Measurements from ENCODE around the gene FAM83E. TPM values are rescaled to one million over a fixed set of nuclear protein-coding genes. Genes with fewer than 3 reads are reported as not detected.

The FAM83E gene
- total RNA-seq, 2 donors from 2014 or later, result 2.8 to 8.8 TPM

GRCh38 chr19:48600679-48601417 lies 14.0 kb downstream of the FAM83E start:
- no peak for TF ChIP-seq CTCF (IDR thresholded peaks at IDR 0.05)
- TF ChIP-seq POLR2A (IDR thresholded peaks at IDR 0.05), result no peak
- no peak for TF ChIP-seq POLR2AphosphoS5 (IDR thresholded peaks at IDR 0.05)
- no peaks in the 10 kb centered on the region for H3K27me3 ChIP-seq (replicated peaks; ENCODE audit: insufficient read depth)
- H3K4me1 ChIP-seq (replicated peaks), result no peaks in the 10 kb centered on the region
- no peak overlapping the region for H3K4me3 ChIP-seq
- H3K36me3 ChIP-seq, result no peaks in the 10 kb centered on the region
- no peaks in the 10 kb centered on the region for H3K9me3 ChIP-seq
- intact Hi-C loops (cut with DNase I), result no loop called here
- DNase-seq (ENCODE audit: low spot score), result no peak
- 91% methylated on average over 21 of the region's 21 CpGs for WGBS
- H3K27ac ChIP-seq, result no peak overlapping the region

- no peaks in the 10 kb centered on the region for H3K36me3 ChIP-seq
- H3K9me3 ChIP-seq, result no peaks in the 10 kb centered on the region
- H3K27me3 ChIP-seq (replicated peaks; ENCODE audit: insufficient read depth), result no peaks in the 10 kb centered on the region
- no peak overlapping the region for H3K27ac ChIP-seq
- no peaks in the 10 kb centered on the region for H3K4me1 ChIP-seq (replicated peaks)
- 68% methylated on average over 30 of the region's 30 CpGs for WGBS
- DNase-seq (ENCODE audit: low spot score), result no peak
- TF ChIP-seq POLR2AphosphoS5 (IDR thresholded peaks at IDR 0.05), result no peak
- TF ChIP-seq CTCF (IDR thresholded peaks at IDR 0.05), result no peak
- no peak for TF ChIP-seq POLR2A (IDR thresholded peaks at IDR 0.05)
- H3K4me3 ChIP-seq, result no peak overlapping the region
- intact Hi-C loops (cut with DNase I), result no loop called here
Observed at GRCh38 chr19:48598996-48599700, 15.7 kb downstream of the FAM83E start.

GRCh38 chr19:48596679-48597465 lies 18.0 kb downstream of the FAM83E start:
- no peak for DNase-seq (ENCODE audit: low spot score)
- Histone ChIP-seq H3K4me3 (no peak overlapping the region), H3K4me1 (replicated peaks) (no peaks in the 10 kb centered on the region), H3K9me3 (no peaks in the 10 kb centered on the region), H3K27ac (no peak overlapping the region), H3K36me3 (no peaks in the 10 kb centered on the region), H3K27me3 (replicated peaks; ENCODE audit: insufficient read depth) (no peaks in the 10 kb centered on the region)
- WGBS, result 81% methylated on average over 39 of the region's 39 CpGs
- intact Hi-C loops (cut with DNase I), result no loop called here
- TF ChIP-seq POLR2A (IDR thresholded peaks at IDR 0.05), result no peak
- no peak for TF ChIP-seq CTCF (IDR thresholded peaks at IDR 0.05)
- TF ChIP-seq POLR2AphosphoS5 (IDR thresholded peaks at IDR 0.05), result no peak

GRCh38 chr19:48596237-48596636 lies 18.6 kb downstream of the FAM83E start:
- TF ChIP-seq POLR2AphosphoS5 (IDR thresholded peaks at IDR 0.05), result no peak
- TF ChIP-seq CTCF (IDR thresholded peaks at IDR 0.05), result no peak
- no peak for TF ChIP-seq POLR2A (IDR thresholded peaks at IDR 0.05)
- Histone ChIP-seq H3K36me3 (no peaks in the 10 kb centered on the region), H3K27me3 (replicated peaks; ENCODE audit: insufficient read depth) (no peaks in the 10 kb centered on the region), H3K27ac (no peak overlapping the region), H3K9me3 (no peaks in the 10 kb centered on the region), H3K4me1 (replicated peaks) (no peaks in the 10 kb centered on the region), H3K4me3 (no peak overlapping the region)
- no peak for DNase-seq (ENCODE audit: low spot score)
- 93% methylated on average over 4 of the region's 4 CpGs for WGBS
- intact Hi-C loops (cut with DNase I), result no loop called here

Measured in prostate gland (tissue), 2 donors.